HepG2 (cell line): ENCODE data around the gene CEBPA. TPM values are rescaled to one million over a fixed set of nuclear protein-coding genes. Genes with fewer than 3 reads are reported as not detected.

Experiments used
- ATF7-NPFF ChIP-seq: sonication (generic); formaldehyde crosslinking; IDR thresholded peaks from 2 replicates; pipeline ENCODE4 v1.8.1; 2023; ENCODE audit warnings: mild to moderate bottlenecking, low read depth, missing genetic modification reagents, moderate library complexity
- HOXA9 ChIP-seq: sonication (generic); formaldehyde crosslinking; IDR thresholded peaks from 2 replicates; pipeline ENCODE4 v1.8.1; 2022; ENCODE audit warnings: missing genetic modification reagents, mild to moderate bottlenecking, moderate library complexity, borderline replicate concordance
- PHF8 ChIP-seq: sonication (generic); formaldehyde crosslinking; IDR thresholded peaks from 2 replicates; pipeline ENCODE4 v1.5.0; 2020; ENCODE audit warnings: missing genetic modification reagents
- RCOR2 ChIP-seq: IDR thresholded peaks from 2 replicates; pipeline ENCODE4 v1.6.1; 2016; ENCODE audit warnings: missing biosample characterization, missing genetic modification reagents
- SP2 ChIP-seq: sonication (generic); formaldehyde crosslinking; IDR thresholded peaks from 2 replicates; pipeline ENCODE4 v1.5.1; 2020; ENCODE audit warnings: mild to moderate bottlenecking, missing genetic modification reagents
- ZNF124 ChIP-seq: sonication (generic); formaldehyde crosslinking; IDR thresholded peaks from 2 replicates; pipeline ENCODE4 v1.4.0; 2020; ENCODE audit warnings: missing genetic modification reagents
- ZNF205 ChIP-seq: IDR thresholded peaks from 2 replicates; pipeline ENCODE4 v1.6.1; 2018; ENCODE audit warnings: missing biosample characterization, missing genetic modification reagents
- ZNF234 ChIP-seq: sonication (generic); formaldehyde crosslinking; conservative IDR thresholded peaks from 2 replicates; pipeline ENCODE4 v1.5.1; 2020; ENCODE audit warnings: mild to moderate bottlenecking, missing genetic modification reagents
- ZNF24 ChIP-seq: fragments of 450-650 bp; IDR thresholded peaks from 2 replicates; pipeline ENCODE4 v1.6.1; 2017; ENCODE audit warnings: antibody characterized with exemption, mild to moderate bottlenecking
- ZNF296 ChIP-seq: sonication (generic); formaldehyde crosslinking; conservative IDR thresholded peaks from 2 replicates; pipeline ENCODE4 v1.5.0; 2020; ENCODE audit warnings: mild to moderate bottlenecking, missing genetic modification reagents
- ZNF547 ChIP-seq: sonication (generic); formaldehyde crosslinking; IDR thresholded peaks from 2 replicates; pipeline ENCODE4 v1.5.1; 2020; ENCODE audit warnings: mild to moderate bottlenecking, missing genetic modification reagents
- ZNF709 ChIP-seq: sonication (generic); formaldehyde crosslinking; IDR thresholded peaks from 2 replicates; pipeline ENCODE4 v1.5.0; 2020; ENCODE audit warnings: mild to moderate bottlenecking, missing genetic modification reagents
- ZNF713 ChIP-seq: sonication (generic); formaldehyde crosslinking; IDR thresholded peaks from 2 replicates; pipeline ENCODE4 v1.4.0; 2020; ENCODE audit warnings: mild to moderate bottlenecking, missing genetic modification reagents
- polyA plus RNA-seq, 8 experiments: library from polyadenylated mRNA; depleted of rRNA in 3 of 8; stranded (reverse) in 7 of 8; unstranded in 1 of 8; fragments of >200 nt; fragmentation: Illumina TruSeq in 4 of 8; extraction: Trizol in 4 of 8; gene quantifications; 2 replicates each; pipeline versions ENCODE4 v1.2.1 to v1.2.3, GENCODE V29; 2011 to 2016; ENCODE audit warnings: low read depth in 4 of 8, missing spikeins in 1 of 8, mixed read lengths in 1 of 8; ENCODE audit not compliant: insufficient read depth in 1 of 8
- total RNA-seq, 5 experiments: library from RNA; depleted of rRNA; stranded (reverse); fragments of >200 nt; fragmentation: Illumina TruSeq; extraction: Trizol; gene quantifications; 2 replicates each; pipeline ENCODE4 v1.2.3, GENCODE V29; 2016; ENCODE audit warnings: low read depth in 1 of 5
- TF ChIP-seq, protein P1 (sequence below): sonication (generic); formaldehyde crosslinking; conservative IDR thresholded peaks from 2 replicates; pipeline ENCODE4 v1.8.0; 2022; ENCODE audit warnings: low read depth, missing genetic modification reagents
- TF ChIP-seq, protein P2 (sequence below): sonication (generic); formaldehyde crosslinking; IDR thresholded peaks from 2 replicates; pipeline ENCODE4 v1.4.0; 2020; ENCODE audit warnings: missing genetic modification reagents
- TF ChIP-seq, protein P3 (sequence below): sonication (generic); formaldehyde crosslinking; IDR thresholded peaks from 2 replicates; pipeline ENCODE4 v1.8.1; 2022; ENCODE audit warnings: mild to moderate bottlenecking, missing genetic modification reagents
- TF ChIP-seq, protein P4 (sequence below): sonication (generic); formaldehyde crosslinking; IDR thresholded peaks from 2 replicates; pipeline ENCODE4 v1.5.1; 2020; ENCODE audit warnings: missing genetic modification reagents, mild to moderate bottlenecking, borderline replicate concordance
- TF ChIP-seq, protein P5 (sequence below): sonication (generic); formaldehyde crosslinking; IDR thresholded peaks from 2 replicates; pipeline ENCODE4 v1.5.0; 2020; ENCODE audit warnings: missing genetic modification reagents
- TF ChIP-seq, protein P6 (sequence below): sonication (generic); formaldehyde crosslinking; IDR thresholded peaks from 2 replicates; pipeline ENCODE4 v1.8.0; 2022; ENCODE audit warnings: mild to moderate bottlenecking, missing genetic modification reagents, borderline replicate concordance
- TF ChIP-seq, protein P7 (sequence below): IDR thresholded peaks from 2 replicates; pipeline ENCODE4 v1.6.1; 2016; ENCODE audit warnings: low read depth, borderline replicate concordance

The CEBPA gene
- total and polyA plus RNA-seq, 2 of the 13 experiments (the other 11 are each of a cell fraction or from before 2014, with no cell fraction given) = 24.8 to 103 TPM

DNA sequence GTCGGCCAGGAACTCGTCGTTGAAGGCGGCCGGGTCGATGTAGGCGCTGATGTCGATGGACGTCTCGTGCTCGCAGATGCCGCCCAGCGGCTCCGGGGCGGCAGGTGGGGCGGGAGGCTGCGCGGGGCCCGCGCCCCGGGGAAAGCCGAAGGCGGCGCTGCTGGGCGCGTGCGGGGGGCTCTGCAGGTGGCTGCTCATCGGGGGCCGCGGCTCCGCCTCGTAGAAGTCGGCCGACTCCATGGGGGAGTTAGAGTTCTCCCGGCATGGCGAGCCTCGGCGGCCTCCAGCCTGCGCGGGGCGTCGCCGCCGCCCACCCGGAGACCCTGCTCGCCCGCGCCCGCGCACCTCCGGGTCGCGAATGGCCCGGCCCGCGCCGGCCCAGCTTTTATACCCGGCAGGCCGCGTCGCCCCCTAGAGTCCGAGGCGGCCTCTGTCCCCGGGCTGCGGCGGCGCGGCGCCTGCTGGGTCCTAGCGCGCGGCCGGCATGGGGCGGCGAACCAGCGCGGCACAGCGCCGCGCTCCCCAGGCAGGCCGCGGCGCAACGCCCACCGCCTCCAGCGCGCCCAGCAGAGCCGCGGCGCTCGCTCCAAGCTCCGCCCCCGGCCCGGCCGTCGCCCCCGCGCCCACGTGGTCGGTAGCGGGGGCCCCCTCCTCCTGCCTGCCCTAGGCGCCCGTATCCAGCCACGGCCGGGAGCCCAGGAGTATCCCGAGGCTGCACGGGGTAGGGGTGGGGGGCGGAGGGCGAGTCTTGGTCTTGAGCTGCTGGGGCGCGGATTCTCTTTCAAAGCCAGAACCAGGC is at the start of gene CEBPA (continued):
- TF ChIP-seq HOXA9 = peak; percentile 30; the same call in 1 of the 2 replicates
- peak; percentile 71; the same call in 1 of the 2 replicates for TF ChIP-seq ZNF124 (CRISPR knock-in tag)
- TF ChIP-seq, protein P1, sequence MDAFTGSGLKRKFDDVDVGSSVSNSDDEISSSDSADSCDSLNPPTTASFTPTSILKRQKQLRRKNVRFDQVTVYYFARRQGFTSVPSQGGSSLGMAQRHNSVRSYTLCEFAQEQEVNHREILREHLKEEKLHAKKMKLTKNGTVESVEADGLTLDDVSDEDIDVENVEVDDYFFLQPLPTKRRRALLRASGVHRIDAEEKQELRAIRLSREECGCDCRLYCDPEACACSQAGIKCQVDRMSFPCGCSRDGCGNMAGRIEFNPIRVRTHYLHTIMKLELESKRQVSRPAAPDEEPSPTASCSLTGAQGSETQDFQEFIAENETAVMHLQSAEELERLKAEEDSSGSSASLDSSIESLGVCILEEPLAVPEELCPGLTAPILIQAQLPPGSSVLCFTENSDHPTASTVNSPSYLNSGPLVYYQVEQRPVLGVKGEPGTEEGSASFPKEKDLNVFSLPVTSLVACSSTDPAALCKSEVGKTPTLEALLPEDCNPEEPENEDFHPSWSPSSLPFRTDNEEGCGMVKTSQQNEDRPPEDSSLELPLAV (CRISPR knock-in tag) = no peak
- peak; percentile 47; the same call in 1 of the 2 replicates for TF ChIP-seq SP2 (CRISPR knock-in tag)
- TF ChIP-seq ATF7-NPFF = peak; percentile 88
- peak; percentile 99 for TF ChIP-seq ZNF205
- TF ChIP-seq RCOR2 (CRISPR knock-in tag) = no peak
- TF ChIP-seq, protein P2, sequence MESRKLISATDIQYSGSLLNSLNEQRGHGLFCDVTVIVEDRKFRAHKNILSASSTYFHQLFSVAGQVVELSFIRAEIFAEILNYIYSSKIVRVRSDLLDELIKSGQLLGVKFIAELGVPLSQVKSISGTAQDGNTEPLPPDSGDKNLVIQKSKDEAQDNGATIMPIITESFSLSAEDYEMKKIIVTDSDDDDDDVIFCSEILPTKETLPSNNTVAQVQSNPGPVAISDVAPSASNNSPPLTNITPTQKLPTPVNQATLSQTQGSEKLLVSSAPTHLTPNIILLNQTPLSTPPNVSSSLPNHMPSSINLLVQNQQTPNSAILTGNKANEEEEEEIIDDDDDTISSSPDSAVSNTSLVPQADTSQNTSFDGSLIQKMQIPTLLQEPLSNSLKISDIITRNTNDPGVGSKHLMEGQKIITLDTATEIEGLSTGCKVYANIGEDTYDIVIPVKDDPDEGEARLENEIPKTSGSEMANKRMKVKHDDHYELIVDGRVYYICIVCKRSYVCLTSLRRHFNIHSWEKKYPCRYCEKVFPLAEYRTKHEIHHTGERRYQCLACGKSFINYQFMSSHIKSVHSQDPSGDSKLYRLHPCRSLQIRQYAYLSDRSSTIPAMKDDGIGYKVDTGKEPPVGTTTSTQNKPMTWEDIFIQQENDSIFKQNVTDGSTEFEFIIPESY (CRISPR knock-in tag) = 0 out of 2 replicates have a peak, but pooled peaks have one; percentile 14
- 0 out of 2 replicates have a peak, but pooled peaks have one; percentile 23 for TF ChIP-seq ZNF24
- peak; percentile 28; the same call in 1 of the 2 replicates for TF ChIP-seq PHF8 (CRISPR knock-in tag)
- TF ChIP-seq, protein P3, sequence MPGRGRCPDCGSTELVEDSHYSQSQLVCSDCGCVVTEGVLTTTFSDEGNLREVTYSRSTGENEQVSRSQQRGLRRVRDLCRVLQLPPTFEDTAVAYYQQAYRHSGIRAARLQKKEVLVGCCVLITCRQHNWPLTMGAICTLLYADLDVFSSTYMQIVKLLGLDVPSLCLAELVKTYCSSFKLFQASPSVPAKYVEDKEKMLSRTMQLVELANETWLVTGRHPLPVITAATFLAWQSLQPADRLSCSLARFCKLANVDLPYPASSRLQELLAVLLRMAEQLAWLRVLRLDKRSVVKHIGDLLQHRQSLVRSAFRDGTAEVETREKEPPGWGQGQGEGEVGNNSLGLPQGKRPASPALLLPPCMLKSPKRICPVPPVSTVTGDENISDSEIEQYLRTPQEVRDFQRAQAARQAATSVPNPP (CRISPR knock-in tag) = peak; percentile 79; the same call in 1 of the 2 replicates
- TF ChIP-seq, protein P4, sequence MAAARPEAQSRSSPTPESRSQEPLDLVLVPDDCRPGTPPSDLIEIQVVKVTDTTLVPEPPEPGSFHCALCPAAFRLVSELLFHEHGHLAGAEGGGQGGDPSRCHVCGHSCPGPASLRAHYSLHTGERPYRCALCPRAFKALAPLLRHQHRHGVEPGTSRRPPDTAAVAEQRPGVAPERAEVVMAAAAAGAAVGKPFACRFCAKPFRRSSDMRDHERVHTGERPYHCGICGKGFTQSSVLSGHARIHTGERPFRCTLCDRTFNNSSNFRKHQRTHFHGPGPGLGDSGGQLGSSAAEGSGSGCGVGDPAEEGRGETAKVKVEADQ (CRISPR knock-in tag) = peak; percentile 85; the same call in 1 of the 2 replicates
- TF ChIP-seq, protein P5, sequence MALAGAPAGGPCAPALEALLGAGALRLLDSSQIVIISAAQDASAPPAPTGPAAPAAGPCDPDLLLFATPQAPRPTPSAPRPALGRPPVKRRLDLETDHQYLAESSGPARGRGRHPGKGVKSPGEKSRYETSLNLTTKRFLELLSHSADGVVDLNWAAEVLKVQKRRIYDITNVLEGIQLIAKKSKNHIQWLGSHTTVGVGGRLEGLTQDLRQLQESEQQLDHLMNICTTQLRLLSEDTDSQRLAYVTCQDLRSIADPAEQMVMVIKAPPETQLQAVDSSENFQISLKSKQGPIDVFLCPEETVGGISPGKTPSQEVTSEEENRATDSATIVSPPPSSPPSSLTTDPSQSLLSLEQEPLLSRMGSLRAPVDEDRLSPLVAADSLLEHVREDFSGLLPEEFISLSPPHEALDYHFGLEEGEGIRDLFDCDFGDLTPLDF (CRISPR knock-in tag) = peak; percentile 76
- TF ChIP-seq ZNF547 (CRISPR knock-in tag) = peak; percentile 51; the same call in 1 of the 2 replicates
- peak; percentile 38; the same call in 1 of the 2 replicates for TF ChIP-seq ZNF709
- TF ChIP-seq ZNF234 (CRISPR knock-in tag) = peak; percentile 66; the same call in 1 of the 2 replicates
- TF ChIP-seq, protein P6, sequence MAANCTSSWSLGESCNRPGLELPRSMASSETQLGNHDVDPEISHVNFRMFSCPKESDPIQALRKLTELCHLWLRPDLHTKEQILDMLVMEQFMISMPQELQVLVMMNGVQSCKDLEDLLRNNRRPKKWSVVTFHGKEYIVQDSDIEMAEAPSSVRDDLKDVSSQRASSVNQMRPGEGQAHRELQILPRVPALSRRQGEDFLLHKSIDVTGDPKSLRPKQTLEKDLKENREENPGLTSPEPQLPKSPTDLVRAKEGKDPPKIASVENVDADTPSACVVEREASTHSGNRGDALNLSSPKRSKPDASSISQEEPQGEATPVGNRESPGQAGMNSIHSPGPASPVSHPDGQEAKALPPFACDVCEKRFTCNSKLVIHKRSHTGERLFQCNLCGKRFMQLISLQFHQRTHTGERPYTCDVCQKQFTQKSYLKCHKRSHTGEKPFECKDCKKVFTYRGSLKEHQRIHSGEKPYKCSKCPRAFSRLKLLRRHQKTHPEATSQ = no peak
- TF ChIP-seq ZNF296 = no peak
- no peak for TF ChIP-seq ZNF713 (CRISPR knock-in tag)
- TF ChIP-seq, protein P7, sequence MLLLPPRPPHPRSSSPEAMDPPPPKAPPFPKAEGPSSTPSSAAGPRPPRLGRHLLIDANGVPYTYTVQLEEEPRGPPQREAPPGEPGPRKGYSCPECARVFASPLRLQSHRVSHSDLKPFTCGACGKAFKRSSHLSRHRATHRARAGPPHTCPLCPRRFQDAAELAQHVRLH (CRISPR knock-in tag) = peak; percentile 51; the same call in 1 of the 2 replicates
